HG03280 (cell line): ENCODE results near the gene SCN7A.
A peak's percentile ranks its signal among the peaks of the same experiment; 100 is the strongest.

Source experiments
- ATAC-seq: cut with Tn5 transposase; IDR thresholded peaks from one replicate; pipeline ENCODE4 v1.9.1; 2021; ENCODE audit warnings: mild to moderate bottlenecking, moderate library complexity; ENCODE audit not compliant: unreplicated experiment

The SCN7A gene

GRCh38 chr2:166404831-166405568 is 89.0 kb downstream of the SCN7A start:
- no peak for ATAC-seq

GRCh38 chr2:166394245-166394644 is 99.8 kb downstream of the SCN7A start:
- ATAC-seq = no peak

GRCh38 chr2:166393008-166393407 is 101.0 kb downstream of the SCN7A start:
- no peak for ATAC-seq

GRCh38 chr2:166388481-166389070 is 105.5 kb downstream of the SCN7A start:
- ATAC-seq = no peak

- no peak for ATAC-seq
Measured at GRCh38 chr2:166385313-166385712, 108.7 kb downstream of the SCN7A start.

GRCh38 chr2:166384774-166385173 is 109.3 kb downstream of the SCN7A start:
- ATAC-seq = no peak

GRCh38 chr2:166382448-166382847 is 111.6 kb downstream of the SCN7A start:
- no peak for ATAC-seq

- ATAC-seq = no peak
Measured at GRCh38 chr2:166380615-166381014, 113.4 kb downstream of the SCN7A start.

GRCh38 chr2:166376873-166377272 is 117.2 kb downstream of the SCN7A start:
- no peak for ATAC-seq

GRCh38 chr2:166376488-166376828 is 117.6 kb downstream of the SCN7A start:
- no peak for ATAC-seq

GRCh38 chr2:166375736-166376487 is 118.1 kb downstream of the SCN7A start, which contains the start of gene SCN9A:
TSS of gene SCN9A (minus strand) at chr2:166375944. CDS start at chr2:166311756, 64,188 bp downstream.
- ATAC-seq = peak; percentile 45

- peak; percentile 25 for ATAC-seq
Measured at GRCh38 chr2:166375195-166375735, 118.8 kb downstream of the SCN7A start.

- no peak for ATAC-seq
Measured at GRCh38 chr2:166373951-166374350, 120.1 kb downstream of the SCN7A start.

- ATAC-seq = no peak
Measured at GRCh38 chr2:166373539-166373938, 120.5 kb downstream of the SCN7A start.

GRCh38 chr2:166373105-166373504 is 120.9 kb downstream of the SCN7A start:
- no peak for ATAC-seq

- no peak for ATAC-seq
Measured at GRCh38 chr2:166372046-166372445, 122.0 kb downstream of the SCN7A start.

GRCh38 chr2:166365803-166366420 is 128.1 kb downstream of the SCN7A start:
- ATAC-seq = no peak

GRCh38 chr2:166365239-166365638 is 128.8 kb downstream of the SCN7A start:
- no peak for ATAC-seq

GRCh38 chr2:166364476-166365161 is 129.4 kb downstream of the SCN7A start:
- no peak for ATAC-seq

GRCh38 chr2:166361351-166362153 is 132.5 kb downstream of the SCN7A start:
- ATAC-seq = no peak
